Activated naive CD8-positive, alpha-beta T cell treated with anti-CD3 and anti-CD28 coated beads, Interleukin-2, amount 50 U/mL, for 24 hours (primary cell): ENCODE results near the gene ZNF552.
"Not testable (repeated sequence)": the region's sequence is repeated elsewhere in the genome, so short reads cannot be mapped to it uniquely, and the experiment has no call there.

Source experiments
- ATAC-seq: fragments of 150-1000 bp; cut with Tn5 transposase; one replicate; pipeline ENCODE4 v1.10.0; 2021
- DNase-seq: peaks from one replicate; pipeline ENCODE4 v3.0.0; 2021
- H3K27ac Mint-ChIP-seq: one replicate; pipeline ENCODE4 v1.8.0; 2021; ENCODE audit warnings: mild to moderate bottlenecking, mixed read lengths
- H3K27me3 Mint-ChIP-seq: one replicate; pipeline ENCODE4 v1.8.0; 2021; ENCODE audit warnings: mixed read lengths
- H3K36me3 Mint-ChIP-seq: one replicate; pipeline ENCODE4 v1.8.0; 2021; ENCODE audit warnings: low read depth, mixed read lengths
- H3K4me1 Mint-ChIP-seq: one replicate; pipeline ENCODE4 v1.8.0; 2021; ENCODE audit warnings: mixed read lengths
- H3K4me3 Mint-ChIP-seq: one replicate; pipeline ENCODE4 v1.8.0; 2021; ENCODE audit warnings: mild to moderate bottlenecking, moderate library complexity, mixed read lengths
- H3K9me3 Mint-ChIP-seq: one replicate; pipeline ENCODE4 v1.8.0; 2021; ENCODE audit warnings: mixed read lengths

ZNF552 gene

DNA sequence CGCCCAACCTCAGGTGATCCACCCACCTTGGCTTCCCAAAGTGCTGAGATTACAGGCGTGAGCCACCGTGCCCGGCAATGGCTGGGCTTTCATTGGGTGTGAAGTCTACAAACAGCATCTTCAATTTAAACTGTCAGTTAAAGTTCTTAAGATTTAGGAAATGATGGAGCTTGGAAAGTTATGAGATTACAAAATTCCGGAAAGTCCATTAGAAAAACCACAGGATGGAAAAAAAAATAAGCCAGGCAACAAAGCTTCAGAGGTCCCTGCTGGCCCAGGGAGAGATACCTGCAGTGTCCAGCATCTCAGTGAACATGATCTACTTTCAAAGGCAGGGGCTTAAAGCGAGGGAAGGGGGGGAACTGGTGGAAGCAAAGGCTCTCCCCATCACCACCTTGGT lies 10.8 kb upstream of the ZNF552 start:
- peaks cover 52% of the 10 kb centered on the region for H3K4me1 Mint-ChIP-seq
- ATAC-seq (no peak), DNase-seq (no peak)
- peaks cover 66% of the 10 kb centered on the region for H3K36me3 Mint-ChIP-seq
- no peak overlapping the region for H3K27ac Mint-ChIP-seq
- no peaks in the 10 kb centered on the region for H3K9me3 Mint-ChIP-seq
- no peak overlapping the region for H3K4me3 Mint-ChIP-seq
- no peaks in the 10 kb centered on the region for H3K27me3 Mint-ChIP-seq

DNA sequence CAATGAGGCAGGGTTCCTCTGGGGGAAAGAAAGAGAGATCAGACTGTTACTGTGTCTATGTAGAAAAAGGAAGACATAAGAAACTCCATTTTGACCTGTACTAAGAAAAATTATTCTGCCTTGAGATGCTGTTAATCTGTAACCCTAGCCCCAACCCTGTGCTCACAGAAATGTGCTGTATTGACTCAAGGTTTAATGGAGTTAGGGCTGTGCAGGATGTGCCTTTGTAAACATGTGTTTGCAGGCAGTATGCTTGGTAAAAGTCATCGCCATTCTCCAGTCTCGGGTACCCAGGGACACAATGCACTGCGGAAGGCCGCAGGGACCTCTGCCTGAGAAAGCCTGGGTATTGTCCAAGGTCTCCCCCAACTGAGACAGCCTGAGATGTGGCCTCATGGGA lies 8.9 kb upstream of the ZNF552 start:
- Mint-ChIP-seq H3K4me1 (peaks cover 59% of the 10 kb centered on the region), H3K36me3 (peaks cover 60% of the 10 kb centered on the region), H3K27ac (peak overlapping the region; percentile 62), H3K4me3 (peak overlapping the region; percentile 34)
- not testable (repeated sequence) for H3K27me3 Mint-ChIP-seq, H3K9me3 Mint-ChIP-seq, ATAC-seq, DNase-seq

GRCh38 chr19:57823155-57823554 lies 8.4 kb upstream of the ZNF552 start:
- DNase-seq, H3K9me3 Mint-ChIP-seq, ATAC-seq, H3K27me3 Mint-ChIP-seq: not testable (repeated sequence)
- H3K27ac Mint-ChIP-seq = peak overlapping the region; percentile 62
- H3K4me3 Mint-ChIP-seq = peak overlapping the region; percentile 44
- peaks cover 60% of the 10 kb centered on the region for H3K36me3 Mint-ChIP-seq
- H3K4me1 Mint-ChIP-seq = peaks cover 63% of the 10 kb centered on the region

DNA sequence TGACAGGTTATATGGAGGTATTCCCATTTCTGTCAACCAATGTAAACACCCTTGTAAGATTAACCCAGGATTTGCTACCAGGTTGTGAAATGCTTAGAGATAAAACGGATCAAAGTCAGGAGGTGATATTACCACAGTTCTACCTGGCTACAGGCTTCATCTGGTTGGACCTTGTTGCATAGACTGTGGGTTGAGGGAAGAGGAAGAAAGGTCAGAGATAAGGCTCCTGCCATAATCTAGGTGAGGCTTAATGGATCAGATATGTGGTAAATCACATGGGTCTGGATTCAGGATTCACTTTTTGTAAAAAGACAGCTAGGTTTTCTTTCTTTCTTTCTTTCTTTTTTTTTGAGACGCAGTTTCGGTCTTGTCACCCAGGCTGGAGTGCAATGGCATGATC lies 6.8 kb upstream of the ZNF552 start:
- H3K4me1 Mint-ChIP-seq = peaks cover 54% of the 10 kb centered on the region
- ATAC-seq, H3K27me3 Mint-ChIP-seq, DNase-seq, H3K9me3 Mint-ChIP-seq, H3K27ac Mint-ChIP-seq: not testable (repeated sequence)
- peak overlapping the region; percentile 99 for H3K4me3 Mint-ChIP-seq
- H3K36me3 Mint-ChIP-seq = peaks cover 52% of the 10 kb centered on the region

- not testable (repeated sequence) for H3K27me3 Mint-ChIP-seq
Observed at GRCh38 chr19:57821095-57821494, 6.4 kb upstream of the ZNF552 start.

DNA sequence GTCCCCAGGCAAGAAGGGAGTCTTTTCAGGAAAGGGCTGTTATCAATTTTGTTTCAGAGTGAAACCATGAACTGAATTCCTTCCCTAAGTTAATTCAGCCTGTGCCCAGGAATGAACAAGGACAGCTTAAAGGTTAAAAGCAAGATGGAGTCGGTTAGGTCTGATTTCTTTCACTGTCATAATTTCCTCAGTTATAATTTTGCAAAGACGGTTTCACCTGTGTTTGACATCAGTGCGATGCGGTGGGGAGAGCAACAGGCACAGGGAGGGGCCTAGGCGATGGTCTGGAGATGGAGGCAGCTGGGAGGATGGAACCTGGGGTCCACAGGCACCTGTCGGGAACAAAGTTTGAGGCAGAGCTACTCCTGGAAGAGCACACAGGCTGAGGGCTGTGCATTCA lies 5.9 kb upstream of the ZNF552 start:
- ATAC-seq (no peak), DNase-seq (no peak)
- Mint-ChIP-seq H3K27me3 (no peaks in the 10 kb centered on the region), H3K36me3 (peaks cover 45% of the 10 kb centered on the region), H3K4me3 (peak overlapping the region; percentile 99), H3K9me3 (no peaks in the 10 kb centered on the region), H3K27ac (peak overlapping the region; percentile 93), H3K4me1 (peaks cover 57% of the 10 kb centered on the region)

More at GRCh38 chr19:57821095-57821494, 6.4 kb upstream of the ZNF552 start:
- H3K9me3 Mint-ChIP-seq, ATAC-seq, DNase-seq: not testable (repeated sequence)
- Mint-ChIP-seq H3K36me3 (peaks cover 49% of the 10 kb centered on the region), H3K27ac (peak overlapping the region; percentile 93), H3K4me1 (peaks cover 54% of the 10 kb centered on the region), H3K4me3 (peak overlapping the region; percentile 99)

GRCh38 chr19:57819475-57820148 lies 4.9 kb upstream of the ZNF552 start:
- no peaks in the 10 kb centered on the region for H3K27me3 Mint-ChIP-seq
- peaks cover 40% of the 10 kb centered on the region for H3K36me3 Mint-ChIP-seq
- H3K4me3 Mint-ChIP-seq = peak overlapping the region; percentile 99
- peak; percentile 76 for DNase-seq
- ATAC-seq = peak; percentile 96
- H3K27ac Mint-ChIP-seq = peak overlapping the region; percentile 93
- H3K9me3 Mint-ChIP-seq = no peaks in the 10 kb centered on the region
- H3K4me1 Mint-ChIP-seq = peaks cover 63% of the 10 kb centered on the region

DNA sequence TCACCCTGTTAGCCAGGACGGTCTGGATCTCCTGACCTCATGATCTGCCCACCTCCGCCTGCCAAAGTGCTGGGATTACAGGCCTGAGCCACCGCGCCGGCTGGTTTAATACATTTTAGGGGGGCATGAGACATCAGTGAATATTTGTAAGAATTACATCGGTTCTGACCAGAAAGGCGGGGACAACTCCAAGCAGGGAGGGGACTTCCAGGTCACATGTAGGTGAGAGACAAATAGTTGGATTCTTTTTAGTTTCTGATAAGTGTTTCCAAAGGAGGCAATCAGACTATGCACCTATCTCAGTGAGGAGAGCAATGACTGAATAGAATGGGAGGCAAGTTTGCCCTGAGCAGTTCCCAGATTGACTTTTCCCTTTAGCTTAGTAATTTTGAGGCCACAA lies 3.7 kb upstream of the ZNF552 start:
- Mint-ChIP-seq H3K4me1 (peaks cover 60% of the 10 kb centered on the region), H3K9me3 (no peaks in the 10 kb centered on the region), H3K36me3 (peaks cover 31% of the 10 kb centered on the region), H3K27ac (peak overlapping the region; percentile 93), H3K27me3 (no peaks in the 10 kb centered on the region), H3K4me3 (peak overlapping the region; percentile 99)
- no peak for ATAC-seq
- no peak for DNase-seq

GRCh38 chr19:57817976-57818375 lies 3.3 kb upstream of the ZNF552 start:
- Mint-ChIP-seq H3K4me3 (no peak overlapping the region), H3K9me3 (no peaks in the 10 kb centered on the region), H3K4me1 (peaks cover 60% of the 10 kb centered on the region)

GRCh38 chr19:57816652-57817051 lies 1.9 kb upstream of the ZNF552 start:
- ATAC-seq (no peak), DNase-seq (no peak)
- Mint-ChIP-seq H3K4me1 (peaks cover 61% of the 10 kb centered on the region), H3K27me3 (no peaks in the 10 kb centered on the region), H3K9me3 (no peaks in the 10 kb centered on the region), H3K36me3 (peaks cover 29% of the 10 kb centered on the region), H3K27ac (peak overlapping the region; percentile 17), H3K4me3 (no peak overlapping the region)

More at GRCh38 chr19:57817976-57818375, 3.3 kb upstream of the ZNF552 start:
- Mint-ChIP-seq H3K27ac (no peak overlapping the region), H3K27me3 (no peaks in the 10 kb centered on the region), H3K36me3 (peaks cover 30% of the 10 kb centered on the region)
- DNase-seq = no peak
- no peak for ATAC-seq

DNA sequence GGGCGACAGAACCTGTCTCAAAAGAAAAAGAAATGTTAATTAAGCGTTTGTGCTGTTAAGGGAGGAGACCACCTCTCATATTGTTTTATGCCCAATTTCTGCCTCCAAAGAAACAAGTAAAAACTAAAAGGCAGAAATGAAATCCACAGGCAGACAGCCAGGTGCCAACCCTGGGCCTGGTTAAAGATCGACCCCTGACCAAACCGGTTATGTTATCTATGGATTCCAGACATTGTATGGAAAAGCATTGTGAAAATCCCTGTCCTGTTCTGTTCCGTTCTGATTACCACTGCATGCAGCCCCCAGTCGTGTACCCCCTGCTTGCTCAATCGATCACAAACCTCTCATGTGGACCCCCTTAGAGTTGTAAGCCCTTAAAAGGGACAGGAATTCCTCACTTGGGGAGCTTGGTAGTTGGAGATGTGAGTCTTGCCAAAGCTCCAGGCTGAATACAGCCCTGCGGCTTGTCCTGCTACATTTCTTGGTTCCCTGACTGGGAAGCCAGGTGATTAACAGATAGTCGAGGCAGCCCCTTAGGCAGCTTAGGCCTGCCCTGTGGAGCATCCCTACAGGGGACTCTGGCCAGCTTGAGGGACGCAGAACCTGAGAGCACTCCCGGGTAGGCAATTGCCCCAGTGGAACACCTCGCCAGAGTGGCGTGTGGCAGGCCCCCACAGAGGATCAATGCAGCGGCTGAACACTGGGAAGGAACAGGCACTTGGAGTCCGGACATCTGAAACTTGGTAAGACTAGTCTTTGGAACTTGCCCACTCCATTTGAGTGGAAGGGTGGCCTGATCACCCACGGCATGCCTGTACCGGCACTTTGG lies 748 bp upstream of the ZNF552 start:
- ATAC-seq (no peak), DNase-seq (no peak)
- no peaks in the 10 kb centered on the region for H3K9me3 Mint-ChIP-seq
- H3K27me3 Mint-ChIP-seq = no peaks in the 10 kb centered on the region
- H3K4me1 Mint-ChIP-seq = peaks cover 54% of the 10 kb centered on the region
- H3K27ac Mint-ChIP-seq = peak overlapping the region; percentile 84
- H3K36me3 Mint-ChIP-seq = peaks cover 26% of the 10 kb centered on the region
- H3K4me3 Mint-ChIP-seq = peak overlapping the region; percentile 91

GRCh38 chr19:57813919-57814504 lies 701 bp downstream of the ZNF552 start:
- H3K9me3 Mint-ChIP-seq = no peaks in the 10 kb centered on the region
- peaks cover 50% of the 10 kb centered on the region for H3K4me1 Mint-ChIP-seq
- no peak for ATAC-seq
- H3K27ac Mint-ChIP-seq = peak overlapping the region; percentile 84
- peaks cover 27% of the 10 kb centered on the region for H3K36me3 Mint-ChIP-seq
- H3K4me3 Mint-ChIP-seq = peak overlapping the region; percentile 91
- DNase-seq = no peak
- no peaks in the 10 kb centered on the region for H3K27me3 Mint-ChIP-seq

GRCh38 chr19:57812975-57813820 lies 1.5 kb downstream of the ZNF552 start:
- ATAC-seq = peak; percentile 17
- H3K9me3 Mint-ChIP-seq, DNase-seq, H3K27me3 Mint-ChIP-seq: not testable (repeated sequence)
- peak overlapping the region; percentile 57 for H3K27ac Mint-ChIP-seq
- peaks cover 43% of the 10 kb centered on the region for H3K4me1 Mint-ChIP-seq
- H3K36me3 Mint-ChIP-seq = peaks cover 32% of the 10 kb centered on the region
- peak overlapping the region; percentile 91 for H3K4me3 Mint-ChIP-seq

GRCh38 chr19:57812226-57812625 lies 2.5 kb downstream of the ZNF552 start:
- H3K4me3 Mint-ChIP-seq = peak overlapping the region; percentile 38
- peaks cover 40% of the 10 kb centered on the region for H3K36me3 Mint-ChIP-seq
- H3K4me1 Mint-ChIP-seq = peaks cover 43% of the 10 kb centered on the region
- no peaks in the 10 kb centered on the region for H3K27me3 Mint-ChIP-seq
- peak overlapping the region; percentile 75 for H3K27ac Mint-ChIP-seq
- ATAC-seq (peak; percentile 25), DNase-seq (no peak)
- H3K9me3 Mint-ChIP-seq = no peaks in the 10 kb centered on the region
